PFSK-1 (cell line): ENCODE results near the gene HOXD11.

Experiments
- FOXP2 ChIP-seq: optimal IDR thresholded peaks from 2 replicates; pipeline ENCODE3; 2011; ENCODE audit warnings: borderline replicate concordance, control low read depth, inconsistent platforms; ENCODE audit not compliant: insufficient read depth; ENCODE audit errors: extremely low read length, extremely low read depth
- POLR2AphosphoS5 ChIP-seq: IDR thresholded peaks from 2 replicates; pipeline ENCODE4 v1.6.1; 2012; ENCODE audit warnings: low read depth, mild to moderate bottlenecking, control low read depth, low read length, moderate library complexity
- REST ChIP-seq, 2 experiments: IDR thresholded peaks; 2 replicates each; pipeline versions ENCODE4 v1.6.1 to v1.8.0; 2011 to 2012; ENCODE audit warnings: low read depth in 2 of 2, low read length in 2 of 2, control low read depth in 1 of 2, inconsistent platforms in 1 of 2, mild to moderate bottlenecking in 1 of 2, moderate library complexity in 1 of 2; ENCODE audit not compliant: insufficient read depth in 1 of 2
- TAF1 ChIP-seq: IDR thresholded peaks from 2 replicates; pipeline ENCODE4 v1.6.1; 2012; ENCODE audit warnings: low read length, control low read depth, borderline replicate concordance; ENCODE audit not compliant: insufficient read depth

GRCh38 chr2:176118601-176119339 is 11.7 kb downstream of the HOXD11 start:
- TF ChIP-seq POLR2AphosphoS5 (no peak), TAF1 (no peak), REST (IDR thresholded peaks at IDR 0.05; ENCODE audit: insufficient read depth in 1 of 2, low read depth in 2 of 2, low read length in 2 of 2) (no peak), FOXP2 (no peak)
